Hepatocyte (in vitro differentiated cells): Measurements from ENCODE around the gene PAPPA2. TPM values are rescaled to one million over a fixed set of nuclear protein-coding genes. Genes with fewer than 3 reads are reported as not detected.

ENCODE experiments used
- DNase-seq: peaks from one replicate; pipeline ENCODE4 v3.0.0-alpha.2; 2016; ENCODE audit warnings: low spot score
- H2AFZ ChIP-seq: fragments of 200-600 bp; sonication (generic); 2 replicates; pipeline ENCODE4 v1.6.0; 2016; ENCODE audit warnings: antibody characterized with exemption, mild to moderate bottlenecking
- H3K27ac ChIP-seq: fragments of 200-600 bp; sonication (generic); 2 replicates; pipeline ENCODE4 v1.5.1; 2016; ENCODE audit warnings: mild to moderate bottlenecking
- H3K27me3 ChIP-seq: fragments of 200-600 bp; sonication (generic); 2 replicates; pipeline ENCODE4 v1.6.1; 2016
- H3K36me3 ChIP-seq: fragments of 200-600 bp; sonication (generic); replicated peaks from 2 replicates; pipeline ENCODE4 v1.5.1; 2016; ENCODE audit warnings: low read depth; ENCODE audit not compliant: insufficient read depth
- H3K4me1 ChIP-seq: fragments of 200-600 bp; sonication (generic); 2 replicates; pipeline ENCODE4 v1.5.1; 2016; ENCODE audit warnings: mild to moderate bottlenecking, moderate library complexity; ENCODE audit not compliant: insufficient read depth
- H3K4me2 ChIP-seq: fragments of 200-600 bp; sonication (generic); 2 replicates; pipeline ENCODE4 v1.6.0; 2016
- H3K4me3 ChIP-seq: fragments of 200-600 bp; sonication (generic); 2 replicates; pipeline ENCODE4 v1.5.1; 2016; ENCODE audit warnings: mild to moderate bottlenecking
- H3K79me2 ChIP-seq: fragments of 200-600 bp; sonication (generic); 2 replicates; pipeline ENCODE4 v1.6.0; 2017; ENCODE audit warnings: mild to moderate bottlenecking
- H3K9me2 ChIP-seq: fragments of 200-600 bp; sonication (generic); replicated peaks from 2 replicates; pipeline ENCODE4 v1.6.0; 2017; ENCODE audit warnings: mild to moderate bottlenecking; ENCODE audit not compliant: insufficient read depth
- H3K9me3 ChIP-seq: fragments of 200-600 bp; sonication (generic); 2 replicates; pipeline ENCODE4 v1.5.1; 2016; ENCODE audit warnings: low read depth, mild to moderate bottlenecking
- H4K20me1 ChIP-seq: fragments of 200-600 bp; sonication (generic); 2 replicates; pipeline ENCODE4 v1.6.0; 2016; ENCODE audit warnings: mild to moderate bottlenecking; ENCODE audit not compliant: insufficient read depth, poor library complexity, severe bottlenecking
- EZH2 ChIP-seq: fragments of 200-600 bp; sonication (generic); IDR thresholded peaks from 2 replicates; pipeline ENCODE4 v1.6.1; 2016; ENCODE audit warnings: antibody characterized with exemption, mild to moderate bottlenecking, borderline replicate concordance
- EZH2phosphoT487 ChIP-seq: fragments of 200-600 bp; sonication (generic); IDR thresholded peaks from one replicate; pipeline ENCODE4 v1.6.1; 2018; ENCODE audit warnings: antibody characterized with exemption, mild to moderate bottlenecking, low read depth, moderate library complexity; ENCODE audit not compliant: unreplicated experiment, severe bottlenecking
- WGBS: methylation state at CpG from one replicate; pipeline ENCODE4 v1.1.6; 2016; ENCODE audit warnings: low lambda C conversion rate; ENCODE audit errors: missing lambda C conversion rate; 5-methylcytosine and 5-hydroxymethylcytosine counted together
- polyA plus RNA-seq: library from polyadenylated mRNA; unstranded; fragments of >200 nt; fragmentation: Nextera tagmentation; extraction: Ambion mirVana; gene quantifications from 2 replicates; pipeline ENCODE4 v1.2.1, GENCODE V29; 2016
- total RNA-seq: library from RNA; depleted of rRNA; stranded (reverse); fragments of >200 nt; gene quantifications from 2 replicates; pipeline ENCODE4 v1.2.3, GENCODE V29; 2014
- TF ChIP-seq, protein P1 (sequence below): fragments of 200-600 bp; sonication (generic); IDR thresholded peaks from 2 replicates; pipeline ENCODE4 v1.5.1; 2016; ENCODE audit warnings: antibody characterized with exemption, mild to moderate bottlenecking; ENCODE audit not compliant: poor library complexity

The PAPPA2 gene
- total and polyA plus RNA-seq, 2 experiments from 2014 or later, result 1.9 to 2.6 TPM

DNA sequence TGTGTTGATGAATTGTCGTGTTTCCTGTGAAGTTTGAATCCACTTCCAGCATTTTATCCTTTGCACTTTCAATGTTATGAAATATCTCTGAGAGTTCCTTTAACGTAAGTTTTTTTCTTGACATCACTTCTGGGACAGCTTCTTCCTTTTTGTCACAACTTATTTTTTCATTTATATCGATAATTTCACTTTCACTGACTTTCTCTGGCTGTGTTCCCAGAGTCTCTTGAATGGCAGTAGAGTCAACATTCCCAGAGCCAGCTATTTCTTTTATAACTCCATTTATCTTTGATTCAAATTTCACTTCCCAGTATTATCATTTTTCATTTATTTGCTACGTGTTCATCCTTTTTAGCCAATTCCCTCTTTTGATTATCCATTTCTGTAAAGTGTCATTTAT is 256.5 kb downstream of the PAPPA2 start:
- Histone ChIP-seq H2AFZ (no peak overlapping the region), H3K79me2 (no peaks in the 10 kb centered on the region), H3K36me3 (no peaks in the 10 kb centered on the region), H3K9me2 (no peaks in the 10 kb centered on the region), H4K20me1 (no peaks in the 10 kb centered on the region), H3K27me3 (no peaks in the 10 kb centered on the region), H3K27ac (no peak overlapping the region), H3K9me3 (no peaks in the 10 kb centered on the region), H3K4me2 (no peak overlapping the region), H3K4me3 (no peak overlapping the region), H3K4me1 (no peaks in the 10 kb centered on the region)
- no peak for DNase-seq
- WGBS, result 77% methylated on average over 4 of the region's 4 CpGs
- no peak for TF ChIP-seq EZH2
- no peak for TF ChIP-seq EZH2phosphoT487
- TF ChIP-seq, protein P1, sequence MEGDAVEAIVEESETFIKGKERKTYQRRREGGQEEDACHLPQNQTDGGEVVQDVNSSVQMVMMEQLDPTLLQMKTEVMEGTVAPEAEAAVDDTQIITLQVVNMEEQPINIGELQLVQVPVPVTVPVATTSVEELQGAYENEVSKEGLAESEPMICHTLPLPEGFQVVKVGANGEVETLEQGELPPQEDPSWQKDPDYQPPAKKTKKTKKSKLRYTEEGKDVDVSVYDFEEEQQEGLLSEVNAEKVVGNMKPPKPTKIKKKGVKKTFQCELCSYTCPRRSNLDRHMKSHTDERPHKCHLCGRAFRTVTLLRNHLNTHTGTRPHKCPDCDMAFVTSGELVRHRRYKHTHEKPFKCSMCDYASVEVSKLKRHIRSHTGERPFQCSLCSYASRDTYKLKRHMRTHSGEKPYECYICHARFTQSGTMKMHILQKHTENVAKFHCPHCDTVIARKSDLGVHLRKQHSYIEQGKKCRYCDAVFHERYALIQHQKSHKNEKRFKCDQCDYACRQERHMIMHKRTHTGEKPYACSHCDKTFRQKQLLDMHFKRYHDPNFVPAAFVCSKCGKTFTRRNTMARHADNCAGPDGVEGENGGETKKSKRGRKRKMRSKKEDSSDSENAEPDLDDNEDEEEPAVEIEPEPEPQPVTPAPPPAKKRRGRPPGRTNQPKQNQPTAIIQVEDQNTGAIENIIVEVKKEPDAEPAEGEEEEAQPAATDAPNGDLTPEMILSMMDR, result no peak

- Histone ChIP-seq H3K4me3 (no peak overlapping the region), H3K9me3 (no peaks in the 10 kb centered on the region), H3K9me2 (no peaks in the 10 kb centered on the region), H3K27ac (no peak overlapping the region), H3K27me3 (no peaks in the 10 kb centered on the region), H4K20me1 (no peaks in the 10 kb centered on the region), H3K4me2 (no peak overlapping the region), H3K36me3 (no peaks in the 10 kb centered on the region), H3K79me2 (no peaks in the 10 kb centered on the region), H3K4me1 (no peaks in the 10 kb centered on the region), H2AFZ (no peak overlapping the region)
- no peak for TF ChIP-seq EZH2
- no peak for TF ChIP-seq EZH2phosphoT487
- TF ChIP-seq, protein P1, result no peak
- DNase-seq, result no peak
- 95% methylated on average over 1 of the region's 1 CpG for WGBS
Observed at GRCh38 chr1:176720838-176721237, 257.9 kb downstream of the PAPPA2 start.

- no peaks in the 10 kb centered on the region for H3K36me3 ChIP-seq
- no peak overlapping the region for H3K27ac ChIP-seq
- 79% methylated on average over 1 of the region's 1 CpG for WGBS
- no peak overlapping the region for H3K4me2 ChIP-seq
- DNase-seq, result no peak
- no peak overlapping the region for H3K4me3 ChIP-seq
- TF ChIP-seq EZH2 (no peak), EZH2phosphoT487 (no peak)
- TF ChIP-seq, protein P1, result no peak
- no peaks in the 10 kb centered on the region for H3K27me3 ChIP-seq
- no peaks in the 10 kb centered on the region for H3K4me1 ChIP-seq
- no peaks in the 10 kb centered on the region for H3K9me2 ChIP-seq
- no peak overlapping the region for H2AFZ ChIP-seq
- no peaks in the 10 kb centered on the region for H3K79me2 ChIP-seq
- no peaks in the 10 kb centered on the region for H4K20me1 ChIP-seq
- H3K9me3 ChIP-seq, result no peaks in the 10 kb centered on the region
Observed at GRCh38 chr1:176733661-176734060, 270.7 kb downstream of the PAPPA2 start.

- TF ChIP-seq EZH2 (no peak), EZH2phosphoT487 (no peak)
- TF ChIP-seq, protein P1, result no peak
- Histone ChIP-seq H3K79me2 (no peaks in the 10 kb centered on the region), H3K4me2 (no peak overlapping the region), H4K20me1 (no peaks in the 10 kb centered on the region), H3K36me3 (no peaks in the 10 kb centered on the region), H3K9me2 (no peaks in the 10 kb centered on the region), H3K9me3 (no peaks in the 10 kb centered on the region), H2AFZ (no peak overlapping the region), H3K4me1 (no peaks in the 10 kb centered on the region), H3K4me3 (no peak overlapping the region), H3K27ac (no peak overlapping the region), H3K27me3 (no peaks in the 10 kb centered on the region)
- 86% methylated on average over 1 of the region's 1 CpG for WGBS
- no peak for DNase-seq
Observed at GRCh38 chr1:176735201-176735600, 272.2 kb downstream of the PAPPA2 start.
